GM19452 (cell line): ENCODE results near the gene BPIFA2.
"Not testable (repeated sequence)": the region's sequence is repeated elsewhere in the genome, so short reads cannot be mapped to it uniquely, and the experiment has no call there.

Experiments
- ATAC-seq: cut with Tn5 transposase; IDR thresholded peaks from one replicate; pipeline ENCODE4 v1.9.1; 2021; ENCODE audit not compliant: unreplicated experiment

Gene BPIFA2, protein sequence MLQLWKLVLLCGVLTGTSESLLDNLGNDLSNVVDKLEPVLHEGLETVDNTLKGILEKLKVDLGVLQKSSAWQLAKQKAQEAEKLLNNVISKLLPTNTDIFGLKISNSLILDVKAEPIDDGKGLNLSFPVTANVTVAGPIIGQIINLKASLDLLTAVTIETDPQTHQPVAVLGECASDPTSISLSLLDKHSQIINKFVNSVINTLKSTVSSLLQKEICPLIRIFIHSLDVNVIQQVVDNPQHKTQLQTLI

DNA sequence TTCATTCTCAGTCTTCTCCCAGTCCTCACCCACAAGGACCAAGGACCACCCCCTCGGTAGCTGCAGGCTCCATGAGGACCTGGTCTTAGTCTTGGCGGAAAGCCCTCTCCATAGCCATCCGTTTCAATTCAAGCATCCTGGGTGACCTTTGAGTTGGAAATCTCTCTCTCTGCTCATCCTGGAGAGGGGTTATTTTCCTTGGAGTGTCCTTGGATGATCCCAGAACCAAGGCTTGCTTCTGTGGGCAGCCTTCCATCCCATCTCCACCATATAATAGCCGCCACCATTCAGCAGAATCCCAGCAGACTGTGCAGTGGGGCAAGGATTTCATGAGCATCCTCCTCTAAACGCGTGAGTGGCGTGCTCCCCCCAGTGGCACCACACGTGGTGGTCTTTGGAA, at the start of gene BPIFA2:
TSS of gene BPIFA2 (plus strand) at position 301 of the 400 bp plus-strand sequence. CDS start 987 bp downstream, outside the sequence.
- no peak for ATAC-seq

DNA sequence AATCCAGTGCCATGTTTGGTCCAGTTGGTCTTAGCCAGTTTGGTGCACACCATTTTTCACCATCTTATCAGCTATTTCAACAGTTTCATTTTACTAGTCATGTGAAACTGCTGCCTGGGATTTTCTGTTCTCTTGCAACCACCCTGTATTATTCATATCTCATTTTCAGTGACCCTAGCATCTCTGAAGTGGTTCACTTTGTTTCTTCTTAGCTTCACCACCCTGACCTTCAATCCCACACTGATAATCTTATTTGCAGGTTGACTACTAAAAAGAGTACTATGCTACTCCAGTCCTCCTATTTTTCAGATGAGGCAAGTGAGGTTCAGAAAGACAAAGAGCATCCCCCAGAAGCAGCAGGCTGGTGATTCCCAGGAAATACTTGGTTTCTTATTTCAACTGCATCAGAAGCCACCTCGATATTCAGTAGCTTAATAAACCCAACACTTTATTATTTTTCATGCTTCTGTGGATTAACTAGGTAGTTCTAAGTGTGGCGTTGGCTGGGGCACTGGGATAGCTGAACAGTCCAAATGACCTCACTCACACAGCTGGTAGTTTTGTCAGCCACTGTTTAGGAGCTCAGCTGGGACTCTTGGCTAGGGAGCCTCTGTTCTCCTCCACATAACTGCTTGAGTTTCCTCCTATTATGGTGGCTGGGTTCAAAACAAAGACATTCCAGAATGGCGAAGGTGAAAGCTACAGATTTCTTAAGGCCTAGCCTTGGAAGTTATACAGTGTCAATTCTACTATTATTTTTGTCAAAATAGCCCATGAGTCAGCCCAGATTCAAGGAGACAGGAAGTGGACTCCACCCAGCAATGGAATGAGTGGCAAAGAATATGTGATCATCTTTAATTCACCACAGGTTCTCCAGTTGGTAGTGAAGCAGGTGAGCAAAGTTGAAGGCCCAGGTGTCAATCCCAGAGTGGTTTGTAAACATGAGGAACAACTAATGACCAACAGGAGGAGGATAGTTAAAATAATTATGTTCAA, 47.9 kb upstream of the BPIFA2 start:
- ATAC-seq = no peak

DNA sequence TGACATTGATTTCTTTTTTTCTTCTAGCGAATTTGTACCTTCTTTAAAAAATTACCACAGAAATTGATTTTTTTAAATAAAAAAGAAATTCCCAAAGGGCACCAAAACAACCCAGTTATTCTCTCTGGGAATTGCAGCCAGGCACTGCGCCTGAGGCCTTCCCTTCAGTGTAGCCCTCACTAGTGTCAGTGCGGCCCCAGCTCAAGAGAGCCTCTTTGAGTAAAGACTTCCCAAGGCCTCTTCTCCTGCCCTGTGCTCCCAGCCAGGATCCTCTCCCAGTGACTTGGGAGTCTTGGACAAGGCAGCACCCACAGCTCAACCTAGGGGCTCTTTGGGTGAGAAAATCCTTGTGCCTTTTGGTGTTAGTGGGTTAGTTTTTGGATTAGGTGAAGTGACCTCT, 47.0 kb upstream of the BPIFA2 start:
- no peak for ATAC-seq

DNA sequence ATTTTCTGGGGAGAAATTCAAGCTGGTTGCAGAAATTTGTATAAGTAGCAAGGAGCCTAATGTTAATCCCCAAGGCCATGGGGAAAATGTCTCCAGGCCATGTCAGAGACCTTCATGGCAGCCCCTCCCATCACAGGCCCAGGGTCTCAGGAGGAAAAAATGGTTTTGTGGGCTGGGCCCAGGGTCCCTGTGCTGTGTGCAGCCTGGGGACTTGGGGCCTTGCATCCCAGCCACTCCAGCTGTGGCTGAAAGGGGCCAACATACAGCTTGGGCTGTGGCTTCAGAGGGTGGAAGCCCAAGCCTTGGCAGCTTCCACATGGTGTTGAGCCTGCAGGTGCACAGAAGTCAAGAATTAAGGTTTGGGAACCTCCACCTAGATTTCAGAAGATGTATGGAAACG, 45.7 kb upstream of the BPIFA2 start:
- ATAC-seq = not testable (repeated sequence)

DNA sequence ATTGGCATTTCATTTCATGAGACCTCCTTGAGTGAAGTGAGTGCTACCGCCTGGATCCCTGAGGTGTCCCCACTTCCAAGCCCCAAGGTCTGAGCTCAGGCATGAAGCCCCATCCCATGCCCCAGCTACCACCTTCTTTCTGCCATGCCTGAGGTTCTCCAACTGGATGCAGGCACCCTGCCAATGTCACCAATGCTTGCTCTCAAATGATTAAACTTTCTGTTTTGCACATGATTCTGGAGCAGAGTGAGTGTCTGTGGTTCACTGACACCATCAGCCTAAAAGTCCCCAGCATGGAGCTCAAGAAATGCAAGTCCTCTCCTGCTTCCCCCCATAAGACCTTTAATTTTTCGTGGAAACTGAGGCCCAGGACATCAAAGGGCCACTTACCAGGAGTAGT, 43.7 kb upstream of the BPIFA2 start:
- no peak for ATAC-seq

DNA sequence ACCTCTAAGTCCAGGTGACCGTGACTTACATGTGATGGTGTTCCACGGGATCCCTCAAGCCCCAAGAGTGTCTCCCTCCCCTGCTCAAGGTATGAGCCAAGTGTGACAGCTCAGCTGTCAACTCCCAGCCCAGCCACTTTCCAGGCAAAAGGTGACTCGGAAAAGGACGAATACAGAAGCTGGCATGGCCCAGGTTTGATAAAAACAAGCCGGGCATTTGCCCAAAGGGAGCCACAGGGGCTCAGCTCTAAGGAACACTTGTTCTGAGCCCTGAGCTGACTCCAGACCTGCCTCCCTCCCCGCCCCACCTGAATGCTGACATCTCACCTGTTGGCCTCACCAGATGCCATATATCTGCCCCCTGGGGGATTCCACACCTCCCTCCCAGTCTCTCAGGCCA, 43.0 kb upstream of the BPIFA2 start:
- ATAC-seq = no peak

DNA sequence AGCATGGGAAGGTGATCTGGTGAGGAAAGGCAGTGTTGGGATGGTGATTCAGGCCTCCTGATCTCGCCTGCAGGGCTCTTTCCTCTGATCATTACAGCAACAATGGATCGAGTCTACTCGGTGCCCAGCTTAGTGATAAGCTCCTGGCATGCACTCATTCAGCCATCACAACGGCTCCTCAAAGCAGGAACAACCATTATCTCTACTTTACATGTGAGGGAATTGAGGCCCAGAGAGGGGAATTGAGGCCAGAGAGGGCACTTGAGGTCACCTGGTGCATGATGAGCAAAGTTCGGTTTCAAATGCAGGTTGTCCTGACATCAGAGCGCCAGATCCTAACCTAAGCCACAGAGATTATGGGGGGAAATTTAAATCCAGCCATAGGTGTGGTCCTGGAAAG, 42.0 kb upstream of the BPIFA2 start:
- no peak for ATAC-seq

DNA sequence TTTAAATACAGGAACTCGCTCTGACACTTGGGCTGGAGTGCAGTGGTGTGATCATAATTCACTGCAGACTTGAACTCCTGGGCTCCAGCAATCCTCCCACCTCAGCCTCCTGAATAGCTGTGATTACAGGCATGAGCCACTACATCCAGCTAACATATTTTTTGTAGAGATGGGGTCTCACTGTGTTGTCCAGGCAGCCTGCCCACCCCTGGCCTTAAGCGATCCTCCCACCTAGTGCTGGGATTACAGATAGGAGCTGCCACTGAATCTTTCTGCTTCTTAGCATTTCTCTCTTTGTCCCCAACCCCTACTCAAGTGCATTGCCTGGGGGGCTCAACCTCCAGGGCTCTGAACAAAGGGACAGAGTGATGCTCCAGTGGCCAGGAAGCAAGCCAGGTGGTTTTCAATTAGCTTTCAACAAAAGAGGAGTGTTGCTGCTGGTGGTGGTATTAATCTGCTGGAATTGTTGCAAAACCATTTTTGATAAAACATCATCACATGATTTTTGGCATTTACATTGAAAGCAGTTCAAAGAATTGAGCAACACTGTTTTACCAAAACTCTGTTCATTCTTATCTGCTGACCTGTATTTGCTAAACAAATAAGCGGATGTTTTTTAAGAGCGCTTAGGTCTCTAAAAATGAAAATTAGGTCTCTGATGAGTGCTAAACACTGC, 40.4 kb upstream of the BPIFA2 start:
- ATAC-seq = no peak

DNA sequence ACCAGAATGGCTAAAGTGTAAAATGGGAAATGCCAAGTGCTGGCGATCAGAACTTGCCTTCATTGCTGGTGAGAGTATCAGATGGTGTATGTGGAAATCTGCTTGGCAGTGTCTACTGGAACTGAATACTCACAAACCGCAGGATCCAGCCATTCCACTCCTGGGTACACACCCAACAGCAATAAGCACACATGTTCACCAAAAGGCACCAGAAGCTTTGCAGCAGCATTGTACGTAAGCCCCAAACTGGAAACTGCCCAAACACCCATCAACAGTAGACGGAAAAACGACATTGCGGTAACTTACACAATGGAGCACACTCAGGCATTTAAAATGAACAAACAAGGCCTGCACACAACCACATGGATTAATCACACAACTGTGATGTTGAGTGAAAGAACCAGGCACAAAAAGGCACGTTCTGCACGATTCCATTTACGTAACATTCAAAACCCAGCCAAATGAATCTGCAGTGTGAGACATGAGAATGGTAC, 37.3 kb upstream of the BPIFA2 start:
- ATAC-seq = no peak

DNA sequence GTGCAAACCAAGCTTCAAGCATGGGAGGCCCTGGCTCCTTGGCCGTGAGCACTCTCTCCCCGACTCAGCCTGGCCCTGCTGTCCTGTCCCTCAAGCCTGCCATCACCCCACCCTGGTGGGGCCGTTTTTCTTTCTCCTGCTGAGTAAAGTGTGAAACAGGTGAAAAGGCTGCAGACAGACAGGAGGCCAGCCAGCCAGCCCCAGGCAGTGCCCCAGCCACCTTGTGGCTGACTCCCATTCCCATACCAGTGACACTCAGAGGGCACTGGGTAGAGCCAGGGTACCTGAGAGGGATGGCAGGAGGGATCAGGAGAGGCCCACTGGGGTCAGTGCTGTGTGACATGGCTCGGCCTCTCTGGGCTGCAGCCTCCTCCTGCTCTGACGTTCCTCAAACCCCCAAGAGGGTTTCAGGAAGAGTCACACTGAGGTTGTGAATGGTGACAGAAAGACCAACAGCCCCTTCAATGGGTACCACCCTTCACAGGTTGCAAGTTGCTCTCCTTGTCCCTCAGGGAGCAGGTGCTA, 35.9 kb upstream of the BPIFA2 start:
- ATAC-seq = no peak

DNA sequence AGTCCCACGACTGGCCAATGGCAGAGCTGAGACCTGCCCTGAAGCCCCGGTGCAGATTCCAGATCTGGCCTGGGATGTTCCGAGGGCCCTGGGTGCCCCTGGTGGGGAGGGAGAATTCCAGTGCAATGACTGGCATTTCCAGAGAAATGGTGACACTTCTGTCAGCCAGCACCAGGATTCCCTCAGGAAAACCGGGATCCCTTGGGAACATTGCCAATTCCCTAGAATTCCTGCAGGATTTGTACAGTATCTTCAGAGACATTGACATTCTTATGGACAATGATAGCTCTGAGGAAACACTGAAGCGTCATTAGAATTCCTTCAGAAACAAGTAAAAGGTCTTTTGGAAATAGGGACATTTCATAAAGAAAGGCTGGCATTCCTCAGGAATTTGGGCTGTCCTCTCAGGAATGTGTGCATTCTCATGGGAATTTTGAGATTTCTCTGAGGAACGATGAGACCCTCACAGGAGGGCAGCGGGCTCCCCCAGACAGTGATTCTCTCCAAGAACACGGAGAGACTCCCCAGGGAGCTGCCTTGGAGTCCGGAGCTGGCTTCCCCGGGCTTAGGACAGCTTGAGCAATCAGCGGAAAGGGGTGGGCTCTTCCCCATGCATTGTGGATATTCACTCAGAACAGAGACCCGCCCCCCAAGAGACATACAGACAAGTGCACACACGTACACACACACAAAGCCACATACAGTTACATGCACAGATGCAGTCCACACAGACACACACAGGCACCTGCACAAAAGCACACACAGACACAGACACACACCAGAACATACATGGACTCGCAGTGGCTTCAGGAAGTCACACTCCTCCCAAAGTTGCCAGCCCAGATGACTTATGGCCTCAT, 35.2 kb upstream of the BPIFA2 start:
- ATAC-seq = no peak

DNA sequence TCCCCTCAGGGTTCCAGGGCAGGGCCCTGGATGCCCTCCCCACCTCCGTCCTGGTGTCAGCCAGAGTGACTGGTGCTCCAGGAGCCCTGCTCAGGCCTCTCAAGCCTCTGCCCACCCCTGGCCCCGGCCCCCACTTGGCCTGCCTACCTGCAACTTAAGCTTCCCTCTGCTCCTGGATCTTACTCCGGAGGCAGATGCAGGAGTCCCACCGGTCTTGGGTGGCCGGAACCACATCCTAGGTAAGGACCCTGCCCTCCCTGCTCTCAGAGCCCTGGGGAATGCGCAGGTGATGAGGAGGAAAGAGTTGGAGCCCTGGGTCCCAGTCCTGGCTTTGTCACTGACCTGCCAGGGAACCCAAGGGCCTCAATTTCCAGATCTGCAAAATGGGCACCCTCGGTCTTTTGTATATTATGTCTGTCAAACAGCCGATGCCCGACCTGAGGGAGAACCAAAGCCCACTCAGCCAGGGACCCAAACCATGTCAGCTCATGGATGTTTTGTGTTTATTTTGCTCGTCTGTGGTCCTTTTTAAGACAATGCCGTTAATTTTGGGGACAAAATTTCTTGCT, 34.5 kb upstream of the BPIFA2 start:
- ATAC-seq = no peak

DNA sequence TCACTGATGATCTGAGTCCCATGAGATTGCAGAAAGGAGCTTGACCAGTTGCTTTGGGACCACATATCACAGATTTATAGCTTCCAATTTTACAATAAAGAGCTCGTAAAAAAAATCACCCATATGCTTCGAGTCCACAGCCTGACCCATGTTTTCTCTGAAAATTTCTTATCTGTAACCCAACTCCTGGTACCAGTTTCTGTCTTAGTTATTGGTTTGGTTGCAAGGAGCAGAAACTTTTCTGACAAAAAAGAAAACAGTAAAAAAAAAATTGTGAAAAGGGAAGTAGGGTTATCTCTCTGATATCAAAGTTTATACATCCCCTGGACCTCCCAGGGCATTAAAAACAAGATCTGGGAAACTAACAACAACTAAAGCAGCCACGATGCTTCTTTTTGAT, 30.8 kb upstream of the BPIFA2 start:
- ATAC-seq = no peak

DNA sequence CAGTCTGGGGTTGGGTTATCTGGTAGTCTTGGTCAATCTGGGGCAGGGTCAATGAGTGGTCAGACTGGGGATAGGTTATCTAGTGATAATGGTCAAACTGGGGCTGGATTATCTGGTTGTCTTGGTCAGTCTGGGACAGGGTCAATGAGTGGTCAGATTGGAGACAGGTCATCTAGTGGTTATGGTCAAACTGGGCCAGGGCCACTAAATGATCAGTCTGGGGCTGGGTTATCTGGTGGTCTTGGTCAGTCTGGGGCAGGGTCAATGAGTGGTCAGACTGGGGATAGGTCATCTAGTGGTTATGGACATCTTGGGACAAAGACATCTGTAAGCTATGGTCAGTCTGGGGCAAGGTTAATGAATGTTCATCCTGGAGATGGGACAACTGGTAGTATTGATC, 28.5 kb upstream of the BPIFA2 start:
- ATAC-seq = no peak

DNA sequence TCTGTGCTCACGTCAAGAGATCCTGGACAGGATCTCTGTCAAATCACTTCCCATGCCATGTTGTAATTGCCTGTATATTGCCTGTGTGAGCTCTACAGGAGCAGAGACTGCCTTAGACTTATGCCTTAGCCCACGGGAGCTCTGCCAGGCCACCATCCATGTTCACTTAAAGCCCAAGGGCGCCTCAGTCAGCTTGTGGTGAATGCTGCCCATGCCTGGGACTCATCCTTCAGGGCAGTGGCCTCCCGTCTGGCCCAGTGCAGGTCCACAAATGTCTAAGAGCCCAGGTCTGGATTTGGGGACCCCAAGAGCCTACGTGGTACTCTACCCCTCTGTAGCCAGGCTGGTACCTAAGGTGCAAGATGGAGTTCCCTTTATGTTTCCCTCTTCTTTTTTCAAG, 22.4 kb upstream of the BPIFA2 start:
- ATAC-seq = no peak

DNA sequence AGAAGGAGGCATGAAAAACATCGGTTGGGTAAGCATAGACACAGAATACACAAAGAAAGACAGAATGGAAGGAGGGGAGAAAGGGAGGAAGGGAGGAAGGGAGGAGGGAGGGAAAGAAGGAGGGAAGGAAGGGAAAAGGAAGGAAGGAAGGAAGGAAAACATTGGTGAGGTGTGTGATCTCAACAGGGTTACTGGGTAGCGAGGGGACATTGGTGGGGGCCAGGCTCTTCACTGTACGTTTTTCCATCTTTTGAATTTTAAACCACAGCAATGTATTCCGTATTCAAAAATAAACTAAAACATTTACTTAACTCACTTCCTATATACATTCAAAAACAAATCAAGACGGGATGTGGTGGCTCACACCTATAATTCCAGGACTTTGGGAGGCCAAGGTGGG, 20.7 kb upstream of the BPIFA2 start:
- no peak for ATAC-seq

DNA sequence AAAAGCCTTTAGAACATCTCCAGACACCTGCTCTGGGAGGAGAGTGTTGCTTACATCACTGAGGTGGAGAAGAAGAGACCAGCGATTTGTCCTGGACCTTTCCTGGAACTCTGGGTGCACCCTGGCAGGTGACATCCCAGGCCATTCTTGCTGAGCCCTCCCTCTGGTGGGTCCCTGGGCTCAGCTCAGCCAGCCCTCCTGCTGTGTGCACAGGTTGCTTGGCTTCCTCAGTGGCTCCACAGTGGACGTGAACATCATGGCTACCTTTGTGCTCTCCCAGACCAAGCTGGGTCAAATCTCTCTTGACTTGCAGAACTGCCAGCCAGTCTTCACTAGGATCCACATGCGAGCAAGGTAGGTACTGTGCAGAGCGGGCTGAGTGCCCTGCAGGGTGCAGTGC, 19.9 kb upstream of the BPIFA2 start:
- ATAC-seq = no peak

DNA sequence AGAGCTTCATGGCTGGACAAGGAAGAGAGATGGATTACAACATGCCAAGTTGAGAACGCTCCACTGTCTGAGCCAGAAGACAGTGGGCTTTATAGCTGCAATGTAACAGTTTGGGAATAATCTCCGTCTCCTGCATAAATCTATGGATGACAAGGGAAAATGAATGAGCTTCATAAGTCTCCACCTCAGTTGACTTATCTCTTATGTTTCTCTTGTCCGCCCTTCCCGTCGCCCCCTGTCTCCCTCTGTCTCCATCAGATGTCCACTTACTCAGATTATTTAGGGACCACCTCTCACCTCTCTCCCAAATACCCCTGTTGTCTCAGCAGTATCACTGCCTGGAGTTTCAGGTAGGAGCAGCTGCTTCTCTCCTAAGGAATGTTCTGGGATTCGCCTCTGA, 13.7 kb upstream of the BPIFA2 start:
- no peak for ATAC-seq

DNA sequence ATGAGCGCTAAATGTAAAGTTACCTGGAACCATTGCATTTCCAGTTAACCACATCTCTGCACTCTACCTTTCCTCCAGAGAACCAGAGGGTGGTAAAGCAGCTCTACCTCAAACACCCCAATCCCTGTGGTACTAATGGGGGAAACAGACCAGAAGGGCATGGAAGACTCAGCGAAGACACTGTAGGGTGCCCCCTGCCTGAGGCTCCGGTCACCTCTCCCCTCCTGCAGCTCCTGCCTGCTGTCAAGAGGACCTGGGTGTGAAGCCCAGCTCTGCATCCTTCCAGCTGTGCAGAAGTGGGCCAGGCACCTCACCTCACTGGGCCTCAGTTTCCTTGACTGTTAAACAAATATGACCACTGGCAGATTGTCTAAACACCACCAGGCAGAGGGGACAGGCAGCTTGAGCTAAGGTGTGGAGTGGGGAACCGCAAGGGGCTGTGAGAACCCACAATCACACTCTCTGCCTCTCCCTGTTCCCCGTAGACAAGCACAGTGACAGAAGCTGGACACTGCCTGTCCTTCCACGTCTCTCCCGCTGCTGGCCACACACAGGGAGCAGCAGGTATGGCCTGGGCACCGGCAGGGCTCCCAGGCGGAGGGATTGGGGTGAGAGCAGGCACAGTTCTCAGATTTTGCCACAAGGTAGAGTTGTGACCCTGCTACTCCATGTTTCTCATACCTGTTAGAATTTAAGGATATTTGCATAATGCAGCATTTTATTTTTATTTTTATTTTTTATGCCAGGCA, 9.1 kb upstream of the BPIFA2 start:
- no peak for ATAC-seq
